GM21360 (cell line): Measurements from ENCODE around the gene ARRDC3.
"Not testable (repeated sequence)": the region's sequence is repeated elsewhere in the genome, so short reads cannot be mapped to it uniquely, and the experiment has no call there.

Source experiments
- ATAC-seq: cut with Tn5 transposase; IDR thresholded peaks from one replicate; pipeline ENCODE4 v1.9.1; 2021; ENCODE audit warnings: mild to moderate bottlenecking, moderate library complexity; ENCODE audit not compliant: unreplicated experiment

The ARRDC3 gene

GRCh38 chr5:91361055-91361701, 21.9 kb downstream of the ARRDC3 start:
- peak; percentile 84 for ATAC-seq

DNA sequence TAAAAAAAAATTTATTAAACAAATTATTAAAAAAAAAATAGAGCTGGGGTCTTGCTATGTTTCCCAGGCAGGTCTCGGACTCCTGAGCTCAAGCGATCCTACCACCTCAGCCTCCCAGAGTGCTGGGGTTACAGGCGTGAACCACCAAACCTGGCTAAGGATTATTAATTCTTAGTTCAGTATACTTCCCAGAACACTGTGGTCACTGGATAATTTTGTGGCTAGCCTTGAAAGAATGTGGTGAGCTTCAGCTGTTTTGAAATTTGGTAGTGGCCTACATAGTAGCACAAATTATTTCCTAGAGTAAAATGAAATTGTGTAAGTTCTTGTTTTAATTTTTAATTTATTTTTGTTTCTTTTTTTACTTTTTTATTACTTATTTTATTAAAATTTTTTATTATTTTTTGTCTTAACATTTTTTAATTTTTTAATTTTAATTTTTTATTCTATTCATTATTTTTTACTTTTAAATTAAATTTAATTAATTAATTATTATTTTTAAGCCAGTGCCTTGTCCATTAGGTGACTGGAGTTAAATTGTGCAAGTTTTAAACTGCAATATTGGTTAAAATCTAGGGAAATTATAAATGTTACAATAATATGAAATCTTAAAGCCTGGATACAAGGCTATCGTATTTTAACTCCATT, 23.0 kb downstream of the ARRDC3 start:
- no peak for ATAC-seq

GRCh38 chr5:91357806-91358205, 25.3 kb downstream of the ARRDC3 start:
- ATAC-seq = no peak

GRCh38 chr5:91357012-91357634, 26.0 kb downstream of the ARRDC3 start:
- no peak for ATAC-seq

- ATAC-seq = peak; percentile 54
These were observed 28.2 kb downstream of the ARRDC3 start for GRCh38 chr5:91354867-91355266.

DNA sequence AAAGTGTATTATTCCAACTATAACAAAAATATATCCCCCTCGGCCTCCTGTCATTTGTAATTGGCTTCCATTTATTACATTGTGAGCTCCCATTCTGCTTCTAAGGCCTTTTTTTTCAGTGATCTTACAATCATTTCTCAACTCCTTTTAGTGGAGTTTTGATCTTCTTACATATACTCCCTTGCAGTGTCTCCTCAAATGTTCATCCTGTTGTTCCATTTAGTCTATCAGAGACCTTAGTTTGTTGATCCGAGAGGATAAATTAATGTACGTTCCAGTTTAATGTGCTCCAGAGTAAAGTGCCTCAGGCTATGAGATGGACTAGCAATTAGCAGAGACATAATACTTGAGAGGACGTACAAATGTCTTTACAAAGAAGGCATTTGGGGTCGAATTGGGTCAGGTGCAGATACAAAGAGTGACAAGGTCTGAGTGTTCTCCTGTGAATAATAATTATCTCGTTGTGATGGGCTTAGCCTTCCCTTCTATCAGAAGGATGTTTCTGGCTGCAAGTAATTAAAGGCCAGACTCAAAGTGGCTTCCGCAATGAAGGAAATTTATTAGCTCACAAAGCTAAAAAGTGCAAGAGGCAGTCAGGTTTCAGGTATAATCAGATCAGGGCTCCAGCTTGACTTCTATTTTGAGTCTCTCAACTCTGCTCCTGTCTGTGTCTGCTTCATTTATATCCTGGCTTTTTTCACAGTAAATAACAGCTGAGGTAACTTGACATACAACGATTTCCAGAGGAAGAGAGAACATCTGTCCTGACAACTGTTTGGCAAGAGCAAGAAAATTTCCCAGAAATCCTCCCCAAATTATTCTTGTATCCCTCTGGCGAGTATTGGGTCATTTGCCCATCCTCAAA, 30.1 kb downstream of the ARRDC3 start:
- no peak for ATAC-seq

DNA sequence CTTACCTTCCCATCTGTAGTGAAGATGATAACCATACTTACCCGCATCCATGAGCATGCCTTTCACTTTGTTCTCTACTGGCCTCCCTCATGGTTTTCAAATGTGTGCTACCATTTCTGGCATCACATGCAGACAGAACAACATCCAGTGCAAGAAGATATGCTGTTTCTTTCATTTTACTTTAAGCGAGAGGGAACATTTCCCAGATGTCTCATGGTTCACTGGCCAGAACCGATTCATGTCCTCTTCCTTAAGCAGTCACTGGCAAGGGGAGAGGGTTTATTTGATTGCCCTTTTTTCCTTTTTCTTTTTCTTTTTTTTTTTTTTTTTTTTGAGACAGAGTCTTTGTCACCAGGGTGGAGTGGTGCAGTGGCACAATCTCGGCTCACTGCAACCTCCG, 37.7 kb downstream of the ARRDC3 start:
- no peak for ATAC-seq

DNA sequence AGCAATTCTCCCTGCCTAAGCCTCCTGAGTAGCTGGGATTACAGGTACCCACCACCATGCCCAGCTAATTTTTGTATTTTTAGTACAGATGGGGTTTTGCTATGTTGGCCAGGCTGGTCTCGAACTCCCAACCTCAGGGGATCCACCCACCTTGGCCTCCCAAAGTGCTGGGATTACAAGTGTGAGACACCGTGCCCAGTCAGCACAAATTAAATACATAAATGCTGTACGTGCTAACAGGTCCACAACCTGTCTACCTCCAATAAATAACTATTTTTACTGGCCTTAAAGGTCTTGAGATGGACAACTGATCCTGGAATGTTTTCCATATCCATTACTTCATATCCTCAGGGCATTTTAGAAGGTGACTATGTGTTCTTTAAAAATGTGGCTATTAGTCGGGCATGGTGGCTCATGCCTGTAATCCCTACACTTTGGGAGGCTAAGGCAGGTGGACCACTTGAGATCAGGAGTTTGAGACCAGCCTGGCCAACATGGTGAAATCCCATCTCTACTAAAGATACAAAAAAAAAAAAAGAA, 38.4 kb downstream of the ARRDC3 start:
- not testable (repeated sequence) for ATAC-seq

- no peak for ATAC-seq
These were observed 39.2 kb downstream of the ARRDC3 start for GRCh38 chr5:91343916-91344315.

GRCh38 chr5:91342931-91343330, 40.2 kb downstream of the ARRDC3 start:
- ATAC-seq = not testable (repeated sequence)

- no peak for ATAC-seq
These were observed 42.0 kb downstream of the ARRDC3 start for GRCh38 chr5:91341154-91341553.

- no peak for ATAC-seq
These were observed 42.6 kb downstream of the ARRDC3 start for GRCh38 chr5:91340532-91340931.

GRCh38 chr5:91339063-91339705, 43.9 kb downstream of the ARRDC3 start:
- no peak for ATAC-seq

- no peak for ATAC-seq
These were observed 50.7 kb downstream of the ARRDC3 start for GRCh38 chr5:91332267-91333045.

GRCh38 chr5:91331705-91332104, 51.4 kb downstream of the ARRDC3 start:
- ATAC-seq = no peak

- no peak for ATAC-seq
These were observed 53.8 kb downstream of the ARRDC3 start for GRCh38 chr5:91329283-91329682.

- ATAC-seq = no peak
These were observed 54.4 kb downstream of the ARRDC3 start for GRCh38 chr5:91328743-91329142.

GRCh38 chr5:91322981-91323380, 60.1 kb downstream of the ARRDC3 start:
- not testable (repeated sequence) for ATAC-seq

GRCh38 chr5:91319667-91320066, 63.5 kb downstream of the ARRDC3 start:
- no peak for ATAC-seq

DNA sequence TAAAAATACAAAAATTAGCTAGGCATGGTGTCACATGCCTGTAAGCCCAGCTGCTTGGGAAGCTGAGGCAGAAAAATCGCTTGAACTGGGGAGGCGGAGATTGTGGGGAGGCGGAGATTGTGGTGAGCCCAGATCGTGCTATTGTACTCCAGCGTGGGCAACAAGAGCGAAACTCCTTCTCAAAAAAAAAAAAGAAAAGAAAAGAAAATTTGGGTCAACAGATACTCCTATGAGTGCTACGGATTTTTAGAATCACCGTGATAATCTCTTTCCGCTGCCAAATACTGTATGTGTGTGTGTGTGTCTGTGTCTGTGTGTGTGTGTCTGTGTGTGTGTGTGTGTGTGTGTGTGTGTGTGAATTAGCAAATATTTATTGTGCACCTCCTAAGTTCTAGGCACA, 64.4 kb downstream of the ARRDC3 start:
- no peak for ATAC-seq
